Spleen (tissue), 11 donors: ENCODE results near the gene BCL10. TPM values are rescaled to one million over a fixed set of nuclear protein-coding genes. Genes with fewer than 3 reads are reported as not detected.
A peak's percentile ranks its signal among the peaks of the same experiment; 100 is the strongest.

ENCODE experiments used
- DNase-seq: peaks from one replicate; pipeline ENCODE4 v3.0.0-alpha.2; 2020
- H3K27ac ChIP-seq, 8 donors: fragments of 200-600 bp; sonication (generic) in 7 of 8; 1 replicate in 4 of 8; 2 replicates in 4 of 8; pipeline versions ENCODE4 v1.5.0 to v1.8.0; 2016 to 2021; ENCODE audit warnings: inconsistent platforms in 4 of 8, mild to moderate bottlenecking in 4 of 8, moderate library complexity in 1 of 8
- H3K27me3 ChIP-seq, 7 donors: fragments of 200-600 bp; sonication (generic) in 6 of 7; replicated peaks in 1 of 7; 1 replicate in 4 of 7; 2 replicates in 3 of 7; pipeline versions ENCODE4 v1.5.0 to v1.8.0; 2016 to 2021; ENCODE audit warnings: inconsistent platforms in 3 of 7, mild to moderate bottlenecking in 1 of 7
- H3K36me3 ChIP-seq, 6 donors: fragments of 200-600 bp; sonication (generic) in 5 of 6; 1 replicate in 4 of 6; 2 replicates in 2 of 6; pipeline versions ENCODE4 v1.5.0 to v1.8.0; 2016 to 2021; ENCODE audit warnings: inconsistent platforms in 2 of 6
- H3K4me1 ChIP-seq, 6 donors: fragments of 200-600 bp; sonication (generic) in 5 of 6; 1 replicate in 3 of 6; 2 replicates in 3 of 6; pipeline versions ENCODE4 v1.5.0 to v1.8.0; 2016 to 2021; ENCODE audit warnings: inconsistent platforms in 3 of 6
- H3K4me3 ChIP-seq, 8 donors: fragments of 200-600 bp; sonication (generic) in 7 of 8; 1 replicate in 4 of 8; 2 replicates in 4 of 8; pipeline versions ENCODE4 v1.5.0 to v1.8.0; 2016 to 2021; ENCODE audit warnings: inconsistent platforms in 4 of 8, mild to moderate bottlenecking in 4 of 8, moderate library complexity in 2 of 8
- H3K9me3 ChIP-seq, 8 donors: fragments of 200-600 bp; sonication (generic) in 7 of 8; 1 replicate in 4 of 8; 2 replicates in 4 of 8; pipeline versions ENCODE4 v1.5.0 to v1.8.0; 2016 to 2021; ENCODE audit warnings: inconsistent platforms in 4 of 8
- POLR2A ChIP-seq, 3 donors: fragments of 450-650 bp; IDR thresholded peaks; one replicate each; pipeline ENCODE4 v1.5.1; 2017; ENCODE audit warnings: antibody characterized with exemption in 3 of 3, mild to moderate bottlenecking in 1 of 3
- POLR2AphosphoS5 ChIP-seq, 3 donors: sonication (generic); formaldehyde crosslinking; IDR thresholded peaks; one replicate each; pipeline ENCODE4 v1.5.1; 2017; ENCODE audit warnings: antibody characterized with exemption in 3 of 3
- WGBS, 5 donors: extraction: QIAGEN DNeasy Blood & Tissue Kit in 3 of 5; methylation state at CpG; one replicate each; pipeline versions ENCODE4 v1.1.5 to v1.1.7; 2013 to 2018; 5-methylcytosine and 5-hydroxymethylcytosine counted together
- intact Hi-C: fragments of 100-400 bp; cut with DNase I; formaldehyde crosslinking; loops from one replicate; pipeline ENCODE4 v1.15.0; 2023; ENCODE audit warnings: low total_unique reads
- polyA plus RNA-seq, 3 donors: library from polyadenylated mRNA; stranded (reverse); fragments of 200-250 nt; gene quantifications; one replicate each; pipeline ENCODE4 v1.2.1, GENCODE V29; 2013
- total RNA-seq, 7 donors: library from RNA; depleted of rRNA in 3 of 7; stranded (reverse); fragments of >200 nt in 3 of 7; fragmentation: NEBNext Ultra II Directional in 4 of 7; extraction: Animal tissue kit (Norgen Biotek cat#: 25700) in 4 of 7; gene quantifications; one replicate each; pipeline versions ENCODE4 v1.1.0 to v1.2.1, GENCODE V29; 2016 to 2021
- TF ChIP-seq, protein P1 (sequence below), 11 experiments: fragments of 200-600 bp in 7 of 11; fragments of 450-650 bp in 4 of 11; sonication (generic) in 4 of 11; IDR thresholded peaks in 8 of 11; conservative IDR thresholded peaks in 3 of 11; 1 replicate in 7 of 11; 2 replicates in 4 of 11; pipeline versions ENCODE4 v1.4.0 to v1.8.0; 2016 to 2021; ENCODE audit warnings: antibody characterized with exemption in 11 of 11, inconsistent platforms in 4 of 11, mild to moderate bottlenecking in 1 of 11
- donor health status: healthy with polysubstance abuse.
- donor health status: DM: no; HTN: no; CAD: no; lungs with moderate emphysema.
- donor health status: DM: no; HTN: no; CAD: no.
- donor health status: Bipolar disorder and iron deficiency.
- donor health status: healthy.
- donor health status: DM: no; HTN: no; CAD: no.
- donor health status: DM: yes; HTN: yes; CAD: no.

Gene BCL10
- total and polyA plus RNA-seq, 10 donors: 10.5 to 45.1 (median 33.7) TPM

DNA sequence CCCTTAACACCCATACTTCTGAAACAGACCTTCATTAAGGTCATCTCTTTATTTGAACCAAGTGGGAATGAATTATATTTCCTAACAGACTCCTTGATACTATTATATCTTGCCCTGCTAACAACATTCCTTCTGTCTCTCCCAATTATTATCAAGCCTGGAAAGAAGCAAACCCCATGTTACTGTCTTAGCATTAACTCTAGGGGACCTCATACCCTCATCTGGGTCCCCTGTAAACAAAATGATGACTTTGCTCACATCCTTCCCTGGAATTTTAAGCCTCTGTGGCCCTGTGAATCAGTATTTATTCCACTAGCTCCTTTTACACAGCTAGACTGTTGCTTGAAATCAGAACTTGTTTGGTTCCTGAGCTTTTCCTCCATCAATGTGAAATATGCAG is 38.3 kb upstream of the BCL10 start:
- DNase-seq: no peak
- no peaks in the 10 kb centered on the region for H3K9me3 ChIP-seq
- intact Hi-C loops: loop anchor here (5.0 to 10.0 kb wide), 3 partner anchors 188 to 700 kb away; partner anchors contain the start of gene CCN1
- no peak overlapping the region for H3K4me3 ChIP-seq
- TF ChIP-seq POLR2A (IDR thresholded peaks at IDR 0.05): no peak
- no peak for TF ChIP-seq POLR2AphosphoS5 (IDR thresholded peaks at IDR 0.05)
- TF ChIP-seq, protein P1, sequence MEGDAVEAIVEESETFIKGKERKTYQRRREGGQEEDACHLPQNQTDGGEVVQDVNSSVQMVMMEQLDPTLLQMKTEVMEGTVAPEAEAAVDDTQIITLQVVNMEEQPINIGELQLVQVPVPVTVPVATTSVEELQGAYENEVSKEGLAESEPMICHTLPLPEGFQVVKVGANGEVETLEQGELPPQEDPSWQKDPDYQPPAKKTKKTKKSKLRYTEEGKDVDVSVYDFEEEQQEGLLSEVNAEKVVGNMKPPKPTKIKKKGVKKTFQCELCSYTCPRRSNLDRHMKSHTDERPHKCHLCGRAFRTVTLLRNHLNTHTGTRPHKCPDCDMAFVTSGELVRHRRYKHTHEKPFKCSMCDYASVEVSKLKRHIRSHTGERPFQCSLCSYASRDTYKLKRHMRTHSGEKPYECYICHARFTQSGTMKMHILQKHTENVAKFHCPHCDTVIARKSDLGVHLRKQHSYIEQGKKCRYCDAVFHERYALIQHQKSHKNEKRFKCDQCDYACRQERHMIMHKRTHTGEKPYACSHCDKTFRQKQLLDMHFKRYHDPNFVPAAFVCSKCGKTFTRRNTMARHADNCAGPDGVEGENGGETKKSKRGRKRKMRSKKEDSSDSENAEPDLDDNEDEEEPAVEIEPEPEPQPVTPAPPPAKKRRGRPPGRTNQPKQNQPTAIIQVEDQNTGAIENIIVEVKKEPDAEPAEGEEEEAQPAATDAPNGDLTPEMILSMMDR (IDR thresholded peaks at IDR 0.05 in 8 of 11, conservative IDR thresholded peaks at IDR 0.05 in 3 of 11): no peak
- H3K27ac ChIP-seq: peak overlapping the region in 6 of 8 donors; percentile 8 to 70 (median 36)
- H3K4me1 ChIP-seq: peaks cover 0 to 30% (median 5%) of the 10 kb centered on the region in 6 donors
- no peaks in the 10 kb centered on the region for H3K36me3 ChIP-seq
- no peaks in the 10 kb centered on the region for H3K27me3 ChIP-seq

DNA sequence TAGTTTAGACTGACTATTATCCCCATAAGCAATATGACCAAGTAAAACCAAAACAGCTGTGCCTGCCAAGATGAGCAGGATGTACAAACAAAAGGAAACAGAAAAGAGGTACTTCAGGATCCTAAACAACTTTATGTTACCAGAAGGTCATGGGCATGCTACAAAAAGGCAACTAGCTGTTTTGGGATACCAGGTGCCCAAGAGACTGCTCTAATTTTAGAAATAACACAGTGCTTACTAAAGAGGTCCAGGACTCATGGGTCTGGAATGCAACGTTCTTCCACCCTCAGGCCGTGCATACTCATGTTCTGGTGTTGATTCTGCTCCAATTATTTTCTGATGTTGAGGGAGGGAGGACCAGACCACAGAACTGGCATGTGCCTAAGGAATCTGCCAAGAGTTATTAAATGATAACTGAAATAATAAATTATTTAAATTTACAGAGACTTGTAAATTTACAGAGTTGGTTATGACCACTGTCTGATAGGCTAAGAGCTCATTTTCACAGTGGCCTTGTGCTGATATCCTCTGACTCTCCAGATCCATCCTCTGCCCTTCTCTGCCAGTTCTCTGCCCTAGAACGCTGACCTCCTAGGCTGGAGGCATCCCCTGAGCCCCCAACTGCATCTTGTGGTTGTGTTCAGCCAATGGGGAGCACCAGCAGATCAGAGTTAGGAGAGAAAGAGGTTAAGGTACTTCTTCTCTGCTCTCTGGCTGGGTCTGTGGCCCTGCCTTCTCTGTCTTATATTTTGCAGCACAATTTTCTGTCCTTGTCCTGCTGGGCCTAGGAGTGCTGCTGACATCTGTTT is 37.7 kb upstream of the BCL10 start:
- intact Hi-C loops: loop anchor here (5.0 to 10.0 kb wide), 3 partner anchors 188 to 701 kb away; partner anchors contain the start of gene CCN1
- peaks cover 0 to 26% (median 5%) of the 10 kb centered on the region in 6 donors for H3K4me1 ChIP-seq
- 49 to 59% (median 57%) methylated on average over 3 of the region's 3 CpGs for WGBS, 5 donors
- no peaks in the 10 kb centered on the region for H3K36me3 ChIP-seq
- TF ChIP-seq POLR2A (IDR thresholded peaks at IDR 0.05) (no peak), POLR2AphosphoS5 (IDR thresholded peaks at IDR 0.05) (no peak)
- TF ChIP-seq, protein P1 (IDR thresholded peaks at IDR 0.05 in 8 of 11, conservative IDR thresholded peaks at IDR 0.05 in 3 of 11): no peak
- H3K27ac ChIP-seq: peak overlapping the region in 7 of 8 donors; percentile 8 to 70 (median 37)
- no peak overlapping the region for H3K4me3 ChIP-seq
- H3K27me3 ChIP-seq: no peaks in the 10 kb centered on the region
- DNase-seq: no peak
- no peaks in the 10 kb centered on the region for H3K9me3 ChIP-seq

DNA sequence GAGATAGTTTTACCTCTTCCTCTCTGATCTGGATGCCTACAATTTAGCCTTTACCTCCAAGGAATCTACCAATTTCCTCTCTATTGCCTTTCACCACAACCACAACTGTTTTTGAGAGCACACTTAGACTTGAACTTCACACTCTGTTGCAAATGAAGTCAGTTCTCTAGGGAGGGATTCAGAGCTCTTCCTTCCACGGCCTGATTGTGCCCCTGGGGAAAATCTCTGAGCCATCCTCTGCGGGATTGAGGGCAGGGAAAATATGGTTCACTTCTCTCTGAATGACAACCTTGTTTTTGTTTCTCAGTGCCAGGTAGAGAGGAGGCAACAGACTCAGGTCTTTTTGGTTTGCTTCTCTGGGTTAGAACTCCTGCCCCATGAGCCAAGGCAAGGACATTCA is 35.4 kb upstream of the BCL10 start:
- Histone ChIP-seq H3K27ac (no peak overlapping the region), H3K9me3 (no peaks in the 10 kb centered on the region), H3K27me3 (peaks cover 0 to 15% (median 0%) of the 10 kb centered on the region in 7 donors), H3K4me3 (no peak overlapping the region), H3K36me3 (no peaks in the 10 kb centered on the region), H3K4me1 (peaks cover 0 to 35% (median 15%) of the 10 kb centered on the region in 6 donors)
- WGBS, 5 donors: 58 to 79% (median 64%) methylated on average over 2 of the region's 2 CpGs
- TF ChIP-seq POLR2A (IDR thresholded peaks at IDR 0.05): no peak
- TF ChIP-seq POLR2AphosphoS5 (IDR thresholded peaks at IDR 0.05): no peak
- TF ChIP-seq, protein P1 (IDR thresholded peaks at IDR 0.05 in 8 of 11, conservative IDR thresholded peaks at IDR 0.05 in 3 of 11): no peak
- DNase-seq: no peak
- intact Hi-C loops: loop anchor here (5.0 to 10.0 kb wide), 3 partner anchors 190 to 703 kb away; partner anchors contain the start of gene CCN1

DNA sequence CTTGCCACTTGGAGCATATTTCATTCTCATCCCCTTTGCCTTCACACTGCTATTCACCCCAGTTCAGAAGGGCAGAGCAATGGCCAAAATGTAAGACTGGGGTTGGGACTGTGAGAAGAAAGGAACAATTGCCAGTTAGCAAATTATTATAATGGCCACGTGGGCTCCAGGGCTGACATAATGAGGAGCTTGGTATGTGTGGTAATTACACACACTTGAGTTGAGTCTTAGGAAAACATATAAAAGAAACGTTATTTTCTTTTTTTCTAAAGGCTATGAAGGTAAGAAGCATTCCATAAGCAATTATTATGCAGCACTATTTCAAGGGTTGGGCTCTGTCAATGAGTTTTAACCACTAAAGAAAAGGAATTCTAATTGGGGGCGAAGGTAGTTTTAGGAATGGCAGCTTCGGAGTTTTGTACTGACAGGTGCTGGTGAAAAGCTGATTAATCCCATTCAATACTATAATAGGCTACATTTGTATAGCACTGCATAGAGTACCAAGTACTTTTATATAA is 32.5 kb upstream of the BCL10 start:
- H3K9me3 ChIP-seq: no peaks in the 10 kb centered on the region
- no peak for DNase-seq
- H3K4me1 ChIP-seq: peaks cover 0 to 14% (median 10%) of the 10 kb centered on the region in 6 donors
- peaks cover 0 to 15% (median 0%) of the 10 kb centered on the region in 7 donors for H3K27me3 ChIP-seq
- 79 to 89% (median 84%) methylated on average over 4 of the region's 4 CpGs for WGBS, 5 donors
- no peaks in the 10 kb centered on the region for H3K36me3 ChIP-seq
- intact Hi-C loops: loop anchor here (5.0 kb wide), 1 partner anchor 383 kb away; no protein-coding TSS in a partner anchor
- no peak overlapping the region for H3K4me3 ChIP-seq
- TF ChIP-seq, protein P1 (IDR thresholded peaks at IDR 0.05 in 8 of 11, conservative IDR thresholded peaks at IDR 0.05 in 3 of 11): no peak
- TF ChIP-seq POLR2AphosphoS5 (IDR thresholded peaks at IDR 0.05) (no peak), POLR2A (IDR thresholded peaks at IDR 0.05) (no peak)
- no peak overlapping the region for H3K27ac ChIP-seq
